ENCODE data around the gene SALL3.

DNA sequence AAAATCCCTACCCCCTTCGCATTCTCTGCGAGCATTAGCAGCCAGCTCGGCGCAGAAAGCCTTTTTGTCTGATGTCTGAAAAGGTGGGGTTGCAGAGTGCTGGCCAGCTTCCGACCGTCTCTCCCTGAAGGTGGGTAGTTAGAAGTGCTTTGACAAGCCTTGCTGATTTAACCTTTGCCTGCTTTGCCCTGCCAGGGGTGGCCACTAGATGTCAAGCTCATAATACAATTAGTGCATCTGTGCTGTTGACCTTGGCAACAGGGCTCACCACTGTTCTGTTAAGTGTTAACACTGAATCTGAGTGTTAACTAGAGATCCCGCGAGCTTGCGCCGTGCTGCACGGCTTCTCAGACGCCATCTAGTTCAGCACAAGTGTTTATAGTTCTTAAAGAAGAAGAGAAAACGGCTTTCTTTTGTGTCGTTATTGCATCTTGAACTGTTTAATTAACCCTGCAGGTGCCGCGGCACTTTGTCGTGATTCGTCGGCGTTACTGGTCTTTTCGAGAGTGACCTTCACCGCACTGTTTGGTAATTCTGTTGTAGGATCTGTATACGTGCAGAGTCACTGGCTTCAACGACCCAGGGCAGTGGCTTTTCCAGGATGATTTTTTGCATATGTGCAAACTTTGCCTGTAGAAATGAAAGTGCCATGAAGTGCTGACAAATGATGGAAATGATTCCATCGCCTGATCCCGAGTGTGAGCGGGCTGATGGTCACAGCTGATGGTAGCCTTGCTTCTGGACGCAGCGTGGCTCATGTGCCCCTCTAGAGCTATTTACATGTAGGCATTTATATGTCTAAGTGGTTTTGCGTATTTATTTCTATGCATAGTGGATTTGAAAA is 5.5 kb downstream of the SALL3 start:
- TF ChIP-seq, protein P1, sequence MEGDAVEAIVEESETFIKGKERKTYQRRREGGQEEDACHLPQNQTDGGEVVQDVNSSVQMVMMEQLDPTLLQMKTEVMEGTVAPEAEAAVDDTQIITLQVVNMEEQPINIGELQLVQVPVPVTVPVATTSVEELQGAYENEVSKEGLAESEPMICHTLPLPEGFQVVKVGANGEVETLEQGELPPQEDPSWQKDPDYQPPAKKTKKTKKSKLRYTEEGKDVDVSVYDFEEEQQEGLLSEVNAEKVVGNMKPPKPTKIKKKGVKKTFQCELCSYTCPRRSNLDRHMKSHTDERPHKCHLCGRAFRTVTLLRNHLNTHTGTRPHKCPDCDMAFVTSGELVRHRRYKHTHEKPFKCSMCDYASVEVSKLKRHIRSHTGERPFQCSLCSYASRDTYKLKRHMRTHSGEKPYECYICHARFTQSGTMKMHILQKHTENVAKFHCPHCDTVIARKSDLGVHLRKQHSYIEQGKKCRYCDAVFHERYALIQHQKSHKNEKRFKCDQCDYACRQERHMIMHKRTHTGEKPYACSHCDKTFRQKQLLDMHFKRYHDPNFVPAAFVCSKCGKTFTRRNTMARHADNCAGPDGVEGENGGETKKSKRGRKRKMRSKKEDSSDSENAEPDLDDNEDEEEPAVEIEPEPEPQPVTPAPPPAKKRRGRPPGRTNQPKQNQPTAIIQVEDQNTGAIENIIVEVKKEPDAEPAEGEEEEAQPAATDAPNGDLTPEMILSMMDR (IDR thresholded peaks at IDR 0.05): no peak
- TF ChIP-seq POLR2A (IDR thresholded peaks at IDR 0.05): no peak
- no peak for TF ChIP-seq EP300 (IDR thresholded peaks at IDR 0.05; ENCODE audit: low read depth)
